ENCODE results near the gene CCDC61.

Gene CCDC61, protein sequence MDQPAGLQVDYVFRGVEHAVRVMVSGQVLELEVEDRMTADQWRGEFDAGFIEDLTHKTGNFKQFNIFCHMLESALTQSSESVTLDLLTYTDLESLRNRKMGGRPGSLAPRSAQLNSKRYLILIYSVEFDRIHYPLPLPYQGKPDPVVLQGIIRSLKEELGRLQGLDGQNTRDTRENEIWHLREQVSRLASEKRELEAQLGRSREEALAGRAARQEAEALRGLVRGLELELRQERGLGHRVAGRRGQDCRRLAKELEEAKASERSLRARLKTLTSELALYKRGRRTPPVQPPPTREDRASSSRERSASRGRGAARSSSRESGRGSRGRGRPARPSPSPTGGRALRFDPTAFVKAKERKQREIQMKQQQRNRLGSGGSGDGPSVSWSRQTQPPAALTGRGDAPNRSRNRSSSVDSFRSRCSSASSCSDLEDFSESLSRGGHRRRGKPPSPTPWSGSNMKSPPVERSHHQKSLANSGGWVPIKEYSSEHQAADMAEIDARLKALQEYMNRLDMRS

DNA sequence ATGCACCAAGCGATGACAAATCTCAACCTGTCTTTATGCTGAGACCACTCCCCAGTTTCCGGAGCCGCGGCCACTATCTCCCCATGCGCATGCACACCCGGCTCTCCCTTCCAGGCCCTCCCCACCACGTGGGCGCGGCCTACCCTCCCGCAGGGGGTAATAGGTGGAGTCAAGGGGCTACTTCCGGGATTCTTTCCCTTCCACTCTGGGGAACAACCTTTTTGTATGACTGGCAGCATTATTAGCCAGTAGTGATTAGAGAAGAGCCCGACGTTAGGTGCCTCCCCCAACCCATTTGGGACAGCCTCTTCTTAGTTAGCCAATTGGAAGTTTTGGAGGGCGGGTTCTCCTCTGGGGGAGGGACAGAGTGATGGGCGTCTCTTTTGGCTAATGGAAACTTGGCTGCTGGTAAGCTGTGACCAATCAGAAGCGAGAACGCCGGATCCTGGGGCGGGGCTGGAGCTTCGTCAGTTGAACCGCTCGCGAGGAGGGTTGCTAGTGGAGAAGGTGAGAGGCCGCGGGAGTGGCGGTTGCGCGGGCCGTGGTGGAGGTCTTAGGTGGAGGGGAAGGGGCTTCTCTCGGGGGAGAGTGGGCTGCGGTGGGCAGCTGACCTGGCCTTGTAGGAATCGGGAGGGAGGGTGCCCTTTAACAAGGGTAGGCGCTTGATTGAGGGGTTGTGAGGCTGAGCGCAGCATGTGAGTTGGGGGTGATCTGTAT lies at the start of gene CCDC61:
CCDC61 (plus strand) TSS at position 470 of the 717 bp plus-strand sequence. CDS start 7,552 bp downstream, outside the sequence.
- DNase-seq, result peak; percentile 99

DNA sequence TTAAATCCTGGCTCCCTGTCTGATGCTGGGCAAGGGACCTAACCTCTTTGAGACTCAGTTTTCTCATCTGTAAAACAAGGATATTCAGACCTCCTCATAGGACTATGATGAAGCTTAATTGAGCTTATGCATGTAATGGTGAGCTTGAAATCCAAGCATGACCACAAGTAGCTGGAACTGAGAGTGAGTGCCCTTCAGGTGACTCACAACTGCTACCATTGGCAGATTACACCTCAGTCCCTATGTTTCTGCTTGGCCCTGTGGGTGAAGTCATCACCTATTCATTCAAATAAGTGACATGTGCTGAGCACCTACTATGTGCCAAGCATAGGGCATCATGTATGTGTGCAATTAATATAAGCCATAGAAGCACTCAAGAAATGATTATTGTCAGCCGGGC lies 47.3 kb upstream of the CCDC61 start:
- DNase-seq, result no peak

DNA sequence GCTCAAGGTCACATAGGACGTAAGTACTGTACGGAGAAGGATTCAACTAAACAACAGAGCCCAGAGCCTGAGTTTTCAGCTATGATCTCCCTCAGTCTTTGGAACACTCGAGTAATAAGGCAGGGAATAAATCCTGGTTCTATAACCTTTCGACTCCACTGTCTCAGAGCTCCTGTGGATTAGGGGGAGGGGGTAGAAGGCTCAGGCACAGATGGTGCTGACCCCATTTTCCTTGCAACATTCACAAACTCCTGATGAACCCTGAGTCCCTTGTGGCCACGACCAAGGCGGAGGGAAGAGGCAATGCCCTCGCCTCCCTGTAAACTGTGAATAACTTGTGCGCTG lies 43.0 kb upstream of the CCDC61 start:
- DNase-seq, result no peak

DNA sequence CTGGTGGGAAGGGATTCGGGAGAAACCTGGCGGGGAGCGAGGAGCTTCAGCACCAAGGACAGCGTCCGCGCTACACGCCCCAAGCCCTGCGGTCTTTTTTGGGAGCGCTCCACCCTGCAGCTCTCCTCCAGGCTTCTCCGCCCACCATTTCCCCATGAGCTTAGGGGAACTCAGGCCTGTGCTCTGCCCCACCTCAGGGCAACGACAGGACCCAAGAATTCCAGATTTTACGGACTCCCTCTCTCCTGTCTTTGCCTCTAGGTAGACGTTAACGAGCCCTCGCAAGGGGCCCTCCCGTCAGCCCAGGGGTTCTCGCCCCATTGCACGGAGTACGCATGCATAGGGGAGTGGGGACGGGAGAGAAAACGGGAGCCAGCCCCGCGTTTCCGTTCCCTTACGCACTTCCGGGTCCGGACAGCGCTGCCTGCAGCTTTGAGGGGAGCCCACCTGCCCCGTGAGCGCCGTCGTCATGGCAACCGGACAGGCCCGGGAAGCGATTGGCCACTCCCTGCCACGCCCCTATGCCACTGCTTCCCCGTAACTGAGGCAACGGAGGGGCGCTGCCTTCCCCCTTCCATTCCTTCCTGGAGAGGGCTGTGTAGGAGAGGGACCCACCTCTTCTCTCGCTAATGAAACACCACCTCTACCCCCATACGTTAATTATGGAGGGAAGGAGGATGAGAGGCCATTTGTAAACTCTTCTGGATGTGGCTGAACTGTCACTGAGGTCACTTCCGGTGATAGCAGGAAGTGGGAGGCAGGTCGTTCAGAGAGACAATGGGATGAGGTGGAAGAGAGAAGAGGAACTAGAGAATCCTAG lies 42.4 kb upstream of the CCDC61 start:
- DNase-seq, result peak; percentile 86

DNA sequence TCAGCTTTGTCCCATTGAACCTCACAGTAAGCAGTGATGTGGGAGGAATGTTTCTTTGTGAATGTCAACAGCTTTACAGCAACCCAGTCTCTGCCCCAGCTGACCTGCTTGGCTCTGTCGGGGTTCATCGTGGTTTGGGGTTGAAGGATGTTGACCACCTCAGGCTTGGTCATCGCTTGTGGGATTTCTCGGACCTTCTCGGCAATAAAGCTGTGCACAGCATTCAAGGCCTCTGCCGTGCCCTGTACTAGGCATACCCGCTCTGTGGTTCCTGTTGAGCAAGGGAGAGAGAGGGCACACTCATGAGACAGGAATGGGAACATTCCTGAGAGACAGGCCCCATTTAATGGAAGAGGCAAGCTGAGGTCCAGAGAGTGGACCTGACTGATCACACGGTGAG lies 41.6 kb upstream of the CCDC61 start:
- no peak for DNase-seq

DNA sequence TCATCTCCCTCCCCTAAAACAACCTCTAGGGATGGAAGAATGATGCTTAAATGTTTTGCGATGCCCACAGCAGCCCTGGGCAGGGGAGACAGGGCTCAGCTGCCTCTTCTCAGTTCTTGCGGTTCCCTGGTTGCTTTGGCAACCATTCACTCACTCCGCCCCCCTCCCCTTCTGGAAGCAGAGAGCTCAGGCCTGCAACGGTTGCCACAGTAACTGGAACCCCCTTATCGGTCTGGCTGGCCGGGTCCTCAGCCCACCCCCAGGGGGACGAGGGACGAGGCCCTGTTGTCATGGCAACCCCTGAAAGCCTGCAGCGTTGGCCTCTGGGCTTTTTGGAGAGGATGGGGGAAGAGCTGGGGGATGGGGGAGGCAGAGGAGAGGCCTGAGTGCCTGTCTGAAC lies 41.1 kb upstream of the CCDC61 start:
- DNase-seq, result no peak

DNA sequence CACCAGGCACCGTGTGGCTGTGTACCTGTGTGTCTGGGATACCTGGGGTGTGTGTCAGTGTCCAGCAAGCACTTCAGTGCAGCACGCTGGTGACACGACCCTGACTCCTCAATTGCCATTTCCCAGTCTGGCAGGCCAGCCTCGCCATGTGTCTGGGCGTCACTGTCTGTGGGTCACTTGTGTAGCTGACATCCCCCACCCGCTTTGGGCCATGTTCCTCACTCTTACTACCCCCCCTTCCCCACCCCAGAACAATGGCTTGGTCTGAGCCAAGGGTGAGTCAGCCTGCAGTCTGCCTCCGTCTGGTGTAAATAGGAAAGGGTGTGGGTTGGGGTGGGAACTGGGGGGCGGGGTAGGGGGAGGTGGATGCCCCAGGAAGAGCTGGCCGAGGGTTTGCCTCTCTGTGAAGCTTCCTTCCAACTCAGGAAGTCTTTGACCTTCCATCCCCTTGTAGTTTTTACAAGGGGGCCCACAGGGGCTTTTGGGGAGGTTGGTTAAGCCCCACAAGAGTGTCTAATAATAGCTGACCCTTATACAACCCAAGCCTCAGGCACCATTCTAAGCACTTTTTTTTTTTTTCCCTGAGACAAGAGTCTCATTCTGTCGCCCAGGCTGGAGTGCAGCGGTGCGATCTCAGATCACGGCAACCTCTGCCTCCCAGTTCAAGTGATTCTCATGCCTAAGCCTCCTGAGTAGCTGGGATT lies 39.2 kb upstream of the CCDC61 start:
- DNase-seq, result no peak

DNA sequence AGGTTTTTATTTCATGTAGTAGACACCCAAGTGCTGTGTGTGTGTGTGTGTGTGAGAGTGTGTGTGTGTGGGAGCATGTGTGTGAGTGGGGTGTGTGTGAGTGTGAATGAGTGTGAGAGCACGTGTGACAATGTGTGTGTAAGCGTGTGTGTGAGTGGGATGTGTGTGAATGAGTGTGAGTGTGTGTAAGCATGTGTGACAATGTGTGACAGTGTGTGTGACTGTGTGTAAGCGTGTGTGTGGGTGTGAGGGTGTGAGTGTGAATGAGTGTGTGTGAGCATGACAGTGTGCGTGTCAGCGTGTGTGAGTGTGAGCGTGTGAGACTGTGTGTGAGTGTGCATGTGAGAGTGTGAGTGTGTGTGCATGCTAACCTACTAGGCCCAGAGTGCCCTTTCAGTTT lies 36.9 kb upstream of the CCDC61 start:
- DNase-seq, result no peak

DNA sequence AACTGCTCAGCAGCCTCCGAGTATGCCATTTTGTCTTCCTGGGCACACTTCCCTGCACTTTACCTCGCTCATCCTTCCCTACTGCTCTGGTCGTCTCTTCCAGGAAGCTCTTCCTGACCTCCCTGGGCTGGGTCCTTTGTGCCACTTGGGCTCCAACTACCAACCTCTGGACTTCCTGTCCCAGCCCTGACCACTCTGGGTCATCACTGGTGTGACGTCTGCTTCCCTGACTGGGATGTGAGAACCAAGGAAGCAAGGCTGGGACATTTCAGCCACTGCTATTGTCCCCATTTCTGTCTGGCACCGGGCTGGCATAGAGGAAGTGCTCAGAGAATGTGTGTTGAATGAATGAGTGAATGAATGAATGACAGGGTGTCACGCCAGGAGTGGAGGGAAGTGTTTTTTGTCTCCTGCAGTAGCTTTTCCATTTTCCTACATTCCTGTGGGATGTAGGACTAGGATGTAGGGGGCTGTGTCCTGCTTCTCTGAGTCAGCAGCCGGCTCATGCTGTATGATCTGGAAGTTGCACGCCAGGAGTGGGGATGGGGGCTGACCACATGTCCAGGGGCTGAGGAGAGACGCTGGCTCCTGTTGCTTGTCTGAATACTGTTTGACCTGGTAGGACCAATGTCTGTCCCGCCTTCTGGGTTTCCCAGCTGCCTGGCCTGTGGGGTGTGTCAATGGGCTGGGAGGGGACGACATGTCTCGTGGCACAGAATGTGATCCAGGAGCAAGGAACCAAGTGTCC lies 36.3 kb upstream of the CCDC61 start:
- DNase-seq, result no peak

DNA sequence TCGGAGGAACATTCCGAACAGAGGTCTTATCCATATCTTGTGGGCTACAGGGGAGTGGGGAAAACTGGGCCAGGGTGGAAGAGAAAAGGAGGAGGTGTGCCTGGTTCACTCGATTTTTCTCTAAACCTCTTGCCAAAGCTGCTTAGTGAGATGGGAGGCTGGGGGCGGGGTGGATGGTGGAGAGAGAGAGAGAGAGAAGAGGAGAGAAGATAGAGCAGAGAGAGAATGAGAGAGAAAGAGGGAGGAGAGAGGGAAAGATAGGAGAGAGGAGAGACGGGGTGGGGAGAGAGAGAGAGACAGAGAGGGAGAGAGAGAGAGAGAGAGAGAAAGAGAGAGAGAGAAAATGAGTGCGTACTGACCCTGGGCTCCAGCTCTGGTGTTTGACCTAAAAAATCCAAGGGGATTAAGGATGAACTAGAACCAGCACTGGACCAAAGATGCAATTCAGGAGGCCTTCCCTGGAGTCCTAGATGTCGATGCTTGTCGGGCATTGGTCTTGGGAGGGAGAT lies 35.7 kb upstream of the CCDC61 start:
- no peak for DNase-seq

DNA sequence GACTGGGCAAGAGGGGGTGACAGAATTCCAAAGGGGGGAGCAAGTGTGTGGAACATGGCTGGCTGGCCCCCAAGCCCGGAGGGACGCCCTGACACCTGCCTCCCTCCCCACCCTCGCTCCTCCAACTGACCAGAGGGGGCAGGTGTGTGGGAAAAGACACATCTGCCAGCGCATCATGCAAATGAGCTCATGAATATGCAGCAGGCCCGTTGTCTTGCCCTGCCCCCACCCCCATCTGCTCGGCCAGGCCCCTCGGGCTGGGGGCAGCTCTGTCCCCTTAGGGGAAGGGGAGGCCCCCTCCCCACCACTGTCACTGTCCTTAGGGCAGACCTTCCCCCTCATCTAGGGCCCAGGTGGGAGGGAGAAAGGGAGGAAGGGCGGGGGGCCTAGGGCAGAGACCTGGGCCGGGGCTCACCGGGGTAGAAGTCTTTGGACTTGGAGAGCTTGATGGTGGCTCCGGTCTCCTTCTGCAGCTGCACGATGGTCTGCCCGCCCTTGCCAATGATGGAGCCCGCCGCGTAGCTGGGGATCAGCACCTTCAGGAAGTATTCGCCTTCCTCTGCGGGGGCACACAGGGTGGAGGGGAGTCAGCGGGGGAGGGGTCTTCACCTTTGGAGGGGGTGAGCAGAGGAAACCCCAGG lies 34.6 kb upstream of the CCDC61 start:
- no peak for DNase-seq

DNA sequence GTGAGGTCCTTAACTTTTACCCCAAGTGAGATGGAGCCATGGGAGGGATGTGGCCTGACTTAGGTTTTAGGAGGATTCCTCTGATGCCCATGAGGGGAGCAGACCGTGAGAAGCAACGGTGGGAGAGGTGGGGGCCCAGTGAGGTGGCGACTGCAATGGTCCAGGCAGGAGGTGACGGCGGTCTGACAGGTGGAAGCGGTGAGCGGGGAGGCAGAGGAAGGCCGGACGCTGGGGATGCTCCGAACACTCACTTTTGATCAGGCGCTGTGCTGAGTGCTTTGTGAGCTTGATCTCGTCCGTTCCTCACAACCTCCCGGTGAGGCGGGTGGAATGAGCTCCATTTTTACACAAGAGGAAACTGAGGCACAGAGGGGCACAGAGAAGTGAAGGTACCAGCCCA lies 33.2 kb upstream of the CCDC61 start:
- DNase-seq, result no peak

DNA sequence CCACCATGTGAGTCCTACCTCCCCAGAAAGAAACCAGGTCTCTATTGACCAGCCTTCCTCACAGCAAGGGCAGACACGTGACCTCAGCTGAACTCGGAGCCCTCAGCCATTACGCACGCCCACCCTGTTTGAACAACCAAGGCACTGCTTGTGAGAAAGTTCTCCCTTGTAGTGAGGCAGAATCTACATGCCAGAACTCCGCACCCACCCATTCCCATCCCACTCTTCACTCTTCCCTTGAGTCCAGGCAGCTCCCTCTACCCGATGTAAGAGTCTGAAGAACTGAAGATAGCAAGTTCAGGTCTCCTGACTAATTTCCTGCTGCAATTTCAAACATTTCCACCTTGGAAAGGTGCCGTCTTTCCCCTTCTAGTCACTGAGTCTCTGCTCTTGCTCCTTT lies 28.0 kb upstream of the CCDC61 start:
- no peak for DNase-seq

DNA sequence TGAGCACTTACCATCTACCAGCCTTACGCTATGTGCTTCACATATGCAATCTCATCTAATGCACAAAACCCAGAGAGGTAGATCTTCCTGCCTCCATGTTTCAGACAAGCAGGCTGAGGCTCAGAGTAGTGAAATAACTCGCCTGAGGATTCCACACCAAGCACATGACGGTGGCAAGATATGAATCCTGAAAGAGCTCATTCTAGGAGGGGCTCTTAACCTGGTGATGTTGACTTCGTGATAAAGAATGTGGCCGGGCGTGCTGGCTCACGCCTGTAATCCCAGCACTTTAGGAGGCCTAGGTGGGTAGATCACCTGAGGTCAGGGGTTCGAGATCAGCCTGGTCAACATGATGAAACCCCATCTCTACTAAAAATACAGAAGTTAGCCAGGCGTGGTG lies 26.6 kb upstream of the CCDC61 start:
- no peak for DNase-seq

DNA sequence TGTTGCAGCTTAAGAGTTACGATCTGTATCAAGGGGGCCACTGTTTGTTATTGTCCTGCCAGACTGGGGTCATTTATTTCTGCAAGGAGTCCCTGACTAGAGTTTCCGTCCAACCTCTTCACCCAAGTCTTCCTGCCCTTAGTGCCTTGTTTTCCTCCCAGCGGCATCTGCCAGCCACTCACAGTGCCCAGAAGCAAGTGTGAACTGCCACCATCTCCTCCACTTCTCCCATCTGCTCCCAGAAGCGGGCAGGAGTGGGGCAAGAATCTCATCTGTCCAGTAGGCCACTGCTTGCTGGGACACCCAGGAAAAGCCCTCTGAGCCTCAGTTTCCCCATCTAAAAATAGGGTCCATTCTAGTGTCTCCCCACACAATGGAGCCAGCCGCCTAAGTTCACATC lies 25.6 kb upstream of the CCDC61 start:
- DNase-seq, result no peak

DNA sequence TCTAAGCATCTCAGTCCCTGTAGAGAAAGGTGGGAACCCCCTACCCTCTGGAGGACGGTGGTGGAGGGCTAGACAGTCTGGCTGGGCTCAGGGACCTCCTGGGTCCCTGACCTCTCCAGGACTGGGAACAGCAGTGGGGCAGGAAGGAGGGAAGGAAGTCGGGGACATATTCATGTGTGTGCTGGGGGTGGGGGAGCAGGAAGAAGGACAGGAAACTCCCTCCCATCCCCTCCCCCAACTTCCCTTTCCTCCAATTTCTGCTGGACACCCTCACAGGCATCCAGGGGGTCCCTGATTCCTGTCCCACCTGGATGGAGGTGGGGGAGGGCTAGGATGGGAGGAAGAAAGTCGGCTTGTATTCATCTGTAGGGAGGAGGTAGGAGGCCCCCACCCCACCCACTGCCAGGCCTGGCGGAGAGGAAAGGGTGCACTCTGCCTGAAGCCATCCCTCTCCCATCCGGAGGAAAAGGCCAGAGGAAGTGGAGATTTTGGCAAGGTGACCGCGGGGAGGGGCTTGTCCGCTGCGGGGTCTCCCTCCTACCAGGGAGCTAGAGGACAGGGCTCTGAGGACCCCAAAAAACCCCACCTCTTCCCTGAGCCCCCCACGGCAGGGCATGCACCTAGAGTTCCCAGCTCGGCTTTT lies 23.9 kb upstream of the CCDC61 start:
- no peak for DNase-seq

DNA sequence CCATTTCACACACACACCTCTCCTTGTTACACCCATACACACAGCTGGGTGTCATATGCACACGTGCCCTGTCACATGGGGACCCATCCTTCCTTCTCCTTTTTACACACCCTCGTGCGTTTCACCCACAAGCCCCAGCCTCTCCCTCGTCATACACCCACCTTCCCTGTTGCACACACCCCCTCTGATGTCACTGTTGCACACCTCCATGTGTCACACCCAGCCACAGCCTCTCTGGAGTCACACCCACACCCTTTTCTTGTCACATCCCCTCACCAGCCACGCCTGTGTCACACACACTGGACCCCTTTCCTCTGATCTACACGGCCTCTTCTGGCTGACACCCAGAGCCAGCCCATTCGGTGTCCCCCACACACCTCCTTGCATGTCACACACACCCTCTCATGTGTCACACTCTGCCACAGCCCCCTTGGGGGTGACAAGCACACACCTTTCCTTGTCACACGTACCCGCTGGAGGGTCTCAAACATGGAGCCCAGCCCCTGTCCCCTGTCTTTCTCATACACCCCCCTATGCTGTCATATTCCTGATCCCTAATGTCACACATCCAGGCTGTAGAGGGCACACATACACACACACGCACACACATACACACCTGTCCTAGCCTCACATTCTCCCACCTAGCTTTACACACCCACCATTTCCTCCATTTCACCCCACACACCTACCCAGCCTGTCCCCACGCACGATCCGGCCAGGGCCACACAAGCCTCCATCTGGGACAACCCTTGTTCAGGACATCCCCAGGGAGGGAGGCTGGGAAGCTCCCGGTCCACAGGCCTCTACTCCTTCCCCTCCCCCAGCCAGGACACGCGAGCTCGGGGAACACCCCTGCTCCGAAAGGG lies 23.0 kb upstream of the CCDC61 start:
- no peak for DNase-seq

DNA sequence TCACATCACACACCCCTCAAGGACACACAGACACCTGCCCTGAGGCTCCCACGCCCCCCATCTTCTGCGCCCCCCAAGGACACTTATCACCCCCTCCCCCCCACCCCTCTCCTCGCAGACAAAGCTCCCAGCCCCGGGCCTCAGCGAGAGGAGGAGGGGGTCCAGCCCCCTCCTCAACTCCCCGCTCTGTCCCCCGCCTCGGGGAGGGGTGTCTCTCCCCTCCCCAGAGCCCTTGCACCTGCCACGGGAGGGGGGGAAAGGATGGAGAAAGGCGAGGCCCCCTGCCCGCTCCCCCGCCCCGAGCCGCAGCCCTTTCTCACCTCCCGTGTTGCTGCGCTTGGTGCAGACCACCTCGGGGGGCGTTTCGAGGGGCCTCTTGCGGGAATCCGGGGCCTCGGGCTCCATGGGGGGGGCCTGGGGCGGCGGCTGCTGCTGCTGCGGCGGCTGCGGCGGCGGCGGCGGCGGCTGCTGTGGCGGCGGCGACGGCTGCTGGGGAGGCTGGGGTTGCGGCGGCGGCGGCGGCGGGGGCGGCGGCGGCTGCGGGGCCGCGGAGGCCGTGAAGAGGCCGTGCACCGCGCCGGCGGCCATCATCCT lies 22.2 kb upstream of the CCDC61 start:
- no peak for DNase-seq

Measured in DMS153 (cell line).